ENCODE data around the gene UBE2S.
A peak's percentile ranks its signal among the peaks of the same experiment; 100 is the strongest.
"Not testable (repeated sequence)": the region's sequence is repeated elsewhere in the genome, so short reads cannot be mapped to it uniquely, and the experiment has no call there.

The UBE2S gene

GRCh38 chr19:55440411-55441105, 33.0 kb upstream of the UBE2S start:
- DNase-seq (ENCODE audit: low spot score): no peak

- DNase-seq (ENCODE audit: low spot score): no peak
These were observed 31.5 kb upstream of the UBE2S start for GRCh38 chr19:55439052-55439451.

GRCh38 chr19:55437410-55437809, 29.8 kb upstream of the UBE2S start:
- no peak for DNase-seq (ENCODE audit: low spot score)

GRCh38 chr19:55436847-55437246, 29.3 kb upstream of the UBE2S start:
- no peak for DNase-seq (ENCODE audit: low spot score)

GRCh38 chr19:55435020-55435419, 27.4 kb upstream of the UBE2S start:
- DNase-seq (ENCODE audit: low spot score): no peak

- no peak for DNase-seq (ENCODE audit: low spot score)
These were observed 26.9 kb upstream of the UBE2S start for GRCh38 chr19:55434356-55434919.

GRCh38 chr19:55433292-55433691, 25.7 kb upstream of the UBE2S start:
- DNase-seq (ENCODE audit: low spot score): no peak

GRCh38 chr19:55432241-55432959, 24.8 kb upstream of the UBE2S start:
- DNase-seq (ENCODE audit: low spot score): no peak

- no peak for DNase-seq (ENCODE audit: low spot score)
These were observed 23.6 kb upstream of the UBE2S start for GRCh38 chr19:55431183-55431582.

GRCh38 chr19:55426042-55426441, 18.5 kb upstream of the UBE2S start:
- no peak for DNase-seq (ENCODE audit: low spot score)

GRCh38 chr19:55424518-55424917, 16.9 kb upstream of the UBE2S start:
- no peak for DNase-seq (ENCODE audit: low spot score)

- no peak for DNase-seq (ENCODE audit: low spot score)
These were observed 15.8 kb upstream of the UBE2S start for GRCh38 chr19:55423225-55424005.

GRCh38 chr19:55421281-55421680, 13.7 kb upstream of the UBE2S start:
- DNase-seq (ENCODE audit: low spot score): not testable (repeated sequence)

GRCh38 chr19:55419624-55420236, 12.1 kb upstream of the UBE2S start:
- no peak for DNase-seq (ENCODE audit: low spot score)

GRCh38 chr19:55419103-55419502, 11.5 kb upstream of the UBE2S start:
- DNase-seq (ENCODE audit: low spot score): no peak

- peak; percentile 57 for DNase-seq (ENCODE audit: low spot score)
These were observed 10.6 kb upstream of the UBE2S start for GRCh38 chr19:55418185-55418584.

GRCh38 chr19:55410168-55410567, 2.6 kb upstream of the UBE2S start:
- no peak for DNase-seq (ENCODE audit: low spot score)

- DNase-seq (ENCODE audit: low spot score): not testable (repeated sequence)
These were observed 1.6 kb upstream of the UBE2S start for GRCh38 chr19:55409179-55409578.

- DNase-seq (ENCODE audit: low spot score): no peak
These were observed 915 bp upstream of the UBE2S start for GRCh38 chr19:55408533-55408872.

GRCh38 chr19:55407800-55408532, 378 bp upstream of the UBE2S start:
- DNase-seq (ENCODE audit: low spot score): peak; percentile 98

- peak; percentile 25 for DNase-seq (ENCODE audit: low spot score)
These were observed 600 bp downstream of the UBE2S start for GRCh38 chr19:55406826-55407549.

All from activated CD4-positive, alpha-beta T cell treated with anti-CD3 and anti-CD28 coated beads, Interleukin-2, Interleukin-4, amounts not matched to agents 100 ng/mL and 50 ng/mL, durations not matched to agents 16 hours and 8 hours (primary cell).